NK-92 (cell line): ENCODE results near the gene GDPD5.

Experiments
- DNase-seq: peaks from one replicate; lab custom pipeline; 2025; ENCODE audit not compliant: unreplicated experiment; lab: John Stamatoyannopoulos, UW

GDPD5 gene

DNA sequence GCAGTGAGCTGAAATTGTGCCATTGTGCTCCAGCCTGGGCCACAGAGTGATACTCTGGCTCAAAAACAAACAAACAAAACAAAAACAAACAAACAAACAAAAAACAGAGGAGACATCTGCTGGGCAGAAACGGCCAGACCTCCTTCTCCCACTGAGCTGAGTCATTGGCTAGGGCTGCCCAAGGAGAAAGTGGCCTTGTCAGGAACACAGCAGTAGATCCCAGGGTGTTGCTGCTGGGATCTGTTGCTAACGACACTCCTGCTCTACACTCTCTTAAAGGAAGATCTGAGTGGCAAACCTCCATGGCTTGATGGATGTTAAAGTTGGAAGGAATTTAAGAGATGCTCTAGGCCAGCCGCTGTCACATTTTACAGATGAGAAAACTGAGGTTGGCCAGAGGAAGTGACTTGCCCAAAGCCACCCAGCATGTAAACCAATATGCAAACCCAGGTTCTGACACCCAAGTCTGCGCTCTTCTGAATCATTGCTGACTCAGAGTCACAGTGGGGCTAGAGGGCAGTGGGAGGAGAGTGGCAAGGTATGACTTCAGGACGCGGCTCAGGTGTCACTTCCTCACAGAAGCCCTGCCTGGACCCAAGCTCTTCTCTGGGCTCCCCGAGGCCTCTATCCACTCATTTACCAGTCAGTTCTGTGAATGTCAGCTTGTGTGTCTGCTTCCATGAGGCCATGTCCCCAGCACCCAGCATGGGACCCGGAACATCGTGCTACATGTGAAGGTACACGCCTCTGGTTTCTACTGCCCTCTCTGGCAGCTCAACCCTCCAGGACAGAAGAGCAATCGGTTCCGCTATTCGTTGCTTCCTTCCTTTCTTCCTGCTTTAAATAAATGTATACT is 11.3 kb upstream of the GDPD5 start:
- DNase-seq, result no peak

DNA sequence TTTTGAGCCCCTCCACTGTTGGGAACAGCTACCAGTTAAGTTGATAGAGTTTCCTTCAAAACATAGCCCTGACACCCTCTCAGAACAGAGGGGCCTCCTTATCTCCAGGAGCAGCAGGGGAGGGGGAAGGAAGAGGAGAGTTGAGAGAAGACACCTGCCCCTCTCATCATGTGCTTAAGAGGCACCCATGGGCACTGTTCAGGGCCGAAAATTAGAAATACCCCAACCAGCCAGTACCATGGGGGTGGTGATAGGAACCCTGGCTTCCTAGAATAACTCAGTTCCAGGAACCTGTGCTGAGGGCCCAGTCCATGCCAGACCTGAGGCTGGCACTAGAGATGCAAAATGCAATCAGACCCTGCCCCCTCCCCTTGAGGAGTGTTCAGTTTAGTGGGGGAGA is 9.3 kb upstream of the GDPD5 start:
- DNase-seq, result no peak

DNA sequence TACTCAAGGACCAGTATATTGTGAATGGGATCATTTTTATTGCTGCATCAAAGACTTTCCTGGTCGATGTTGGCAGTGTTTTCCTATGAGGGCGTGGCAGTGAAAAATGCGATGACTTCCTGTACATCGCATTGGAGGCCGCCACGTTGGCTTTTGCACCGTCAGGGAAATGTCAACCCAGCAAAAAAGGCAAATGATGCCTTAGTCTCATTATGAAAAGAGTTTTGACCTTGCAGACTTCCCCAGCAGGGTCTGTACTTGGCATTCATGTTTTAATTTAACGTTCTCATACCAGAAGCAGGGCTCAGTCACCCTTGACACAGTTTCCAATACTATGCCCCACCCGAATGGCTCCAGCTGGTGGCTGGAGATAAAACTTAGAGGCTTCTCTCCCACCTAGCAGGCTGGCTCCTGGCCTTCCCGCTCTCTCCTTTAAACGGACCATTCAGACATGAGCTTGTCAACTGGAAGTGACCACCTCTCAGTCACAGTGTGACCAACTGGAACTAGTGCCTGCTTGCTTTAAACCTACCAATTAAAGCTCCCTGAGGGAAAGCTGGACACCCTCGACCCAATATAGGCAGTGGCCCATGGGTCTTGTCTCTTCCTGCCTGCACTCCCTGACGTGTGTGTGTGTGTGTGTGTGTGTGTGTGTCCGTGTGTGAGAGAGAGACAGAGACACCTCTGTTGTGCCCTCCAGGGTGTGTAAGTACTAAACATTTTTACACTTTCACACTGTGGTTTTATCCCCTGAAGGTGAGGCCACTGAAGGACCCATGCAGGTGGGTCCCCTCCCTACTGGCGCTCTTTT is 8.7 kb upstream of the GDPD5 start:
- DNase-seq, result no peak

DNA sequence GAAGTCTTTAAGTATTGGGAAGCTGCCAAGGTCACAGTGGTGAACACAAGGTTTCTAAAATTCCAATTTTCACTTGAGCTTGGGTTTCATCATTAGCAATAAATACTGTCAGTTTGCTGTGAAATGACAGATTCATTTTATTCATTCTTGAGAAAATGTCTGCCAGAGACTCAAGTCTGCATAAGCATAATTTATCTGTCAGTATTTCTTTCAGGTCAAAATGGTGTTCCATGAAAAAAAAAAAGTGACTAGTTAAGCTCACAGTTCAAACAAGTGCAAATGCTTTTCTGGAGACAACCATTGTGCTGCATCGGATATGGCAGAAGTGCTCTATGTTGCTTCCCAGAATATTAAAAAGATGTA is 8.1 kb upstream of the GDPD5 start:
- DNase-seq, result no peak

DNA sequence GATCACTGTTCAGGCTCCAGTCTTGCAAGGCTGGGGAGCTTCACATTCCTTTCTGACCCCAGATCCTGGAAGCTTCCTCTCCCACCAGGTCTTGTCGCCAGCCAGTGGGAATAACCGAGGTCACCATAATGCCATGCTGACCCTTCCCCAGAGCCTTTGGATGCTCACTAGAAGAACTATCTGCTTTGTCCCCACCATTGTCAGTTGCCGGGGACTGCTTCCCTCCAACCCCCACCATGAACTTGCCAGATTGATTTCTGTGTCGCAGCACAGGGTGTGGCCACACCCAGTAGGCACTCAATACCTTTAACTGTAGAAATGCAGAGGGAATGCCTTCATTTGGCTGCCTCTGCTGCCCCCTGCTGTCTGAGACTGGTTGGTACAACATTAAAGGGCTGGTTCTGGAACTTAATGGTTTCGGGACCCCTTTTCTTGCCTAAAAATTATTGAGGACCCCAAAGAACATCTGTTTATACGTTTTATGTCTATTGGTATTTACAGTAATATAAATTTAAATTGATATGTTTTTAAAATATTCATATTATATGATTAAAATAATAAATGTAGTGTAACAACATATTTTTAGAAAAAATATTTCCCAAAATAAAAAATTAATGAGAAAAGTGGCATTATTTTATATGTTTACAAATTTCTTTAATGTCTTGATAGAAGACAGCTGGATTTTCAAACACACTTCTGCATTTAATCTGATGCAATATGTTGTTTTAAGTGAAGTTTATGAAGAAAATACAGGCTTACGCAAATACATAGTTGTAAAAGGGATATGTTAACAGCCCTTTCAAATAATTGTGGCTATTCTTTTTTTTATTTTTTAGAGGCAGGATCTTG is 6.7 kb upstream of the GDPD5 start:
- DNase-seq, result peak; percentile 12

DNA sequence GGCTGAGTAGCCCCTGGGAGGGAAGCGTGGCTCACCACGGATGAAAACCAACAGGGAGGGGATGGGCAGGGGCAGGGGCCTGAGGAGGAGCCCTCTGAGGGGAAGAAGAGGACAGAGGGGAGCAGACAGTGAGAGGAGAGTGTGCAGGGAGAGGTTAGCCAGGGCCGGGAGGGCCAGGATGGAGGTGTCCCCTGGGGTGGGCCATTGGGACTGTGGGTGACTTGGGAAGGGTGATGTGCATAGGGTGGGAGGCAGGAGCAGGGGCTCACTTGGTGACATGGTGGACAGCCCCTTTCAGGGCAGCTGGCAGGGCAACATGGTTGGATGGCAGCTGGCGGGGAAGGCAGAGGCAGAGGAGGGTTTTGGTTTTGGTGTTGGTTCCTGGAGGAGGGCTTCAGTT is 5.6 kb upstream of the GDPD5 start:
- no peak for DNase-seq

DNA sequence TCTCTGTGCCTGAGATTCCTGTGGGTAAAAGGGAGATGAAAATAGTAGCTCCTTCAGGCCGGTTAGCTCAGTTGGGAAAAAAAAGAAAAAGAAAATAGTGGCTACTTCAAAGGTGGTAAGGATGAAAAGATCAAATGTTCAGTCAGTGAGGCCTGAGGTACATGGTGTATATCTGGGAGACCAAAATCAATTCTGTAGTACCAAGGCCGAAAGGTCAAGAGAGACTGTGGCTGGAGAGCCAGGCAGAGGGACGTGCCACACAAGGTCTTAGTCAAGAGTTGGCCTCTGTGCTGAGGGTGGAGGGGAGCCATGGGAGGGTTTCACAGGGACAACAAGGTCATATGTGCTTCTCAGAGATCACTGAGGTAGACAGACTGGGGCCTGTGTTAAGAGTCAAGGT is 4.8 kb upstream of the GDPD5 start:
- DNase-seq, result no peak

DNA sequence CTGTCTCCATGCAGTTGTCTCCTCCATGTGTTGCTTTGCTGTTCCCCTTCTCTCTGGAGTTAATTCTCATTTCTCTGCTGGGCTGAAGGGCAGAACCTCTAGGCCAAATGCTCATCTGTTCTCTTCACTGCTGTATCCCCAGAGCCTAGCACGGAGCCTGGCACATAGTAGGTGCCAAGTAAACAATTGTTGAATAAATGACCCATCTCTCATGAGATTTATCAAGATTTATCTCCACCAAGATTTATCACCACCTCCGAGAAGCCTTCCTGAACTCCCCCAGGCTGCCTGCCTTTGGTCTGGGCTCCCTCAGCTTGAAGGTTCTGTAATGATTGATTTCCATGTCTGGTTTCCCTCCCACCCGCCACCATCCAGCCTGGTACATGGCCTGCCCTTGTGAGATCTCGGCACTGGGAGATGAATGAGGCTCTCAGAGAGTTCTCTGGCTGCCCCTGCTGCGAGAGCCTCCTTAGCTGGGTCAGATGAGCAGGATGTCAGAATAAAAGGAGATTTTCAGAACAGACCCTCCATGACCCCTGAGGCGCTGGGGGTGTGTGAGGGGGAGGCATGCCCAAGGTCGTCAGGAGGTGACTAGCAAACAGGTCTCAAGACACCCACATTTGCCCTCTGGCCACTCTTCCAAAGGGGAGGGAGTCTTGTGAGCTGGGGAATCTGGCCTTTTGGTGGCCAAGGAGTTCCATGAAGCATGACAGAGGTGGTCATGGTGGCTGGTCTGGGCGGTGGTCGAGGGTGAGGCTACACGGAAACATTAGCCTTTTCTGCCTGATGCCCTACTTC is 2.4 kb upstream of the GDPD5 start:
- DNase-seq, result no peak

DNA sequence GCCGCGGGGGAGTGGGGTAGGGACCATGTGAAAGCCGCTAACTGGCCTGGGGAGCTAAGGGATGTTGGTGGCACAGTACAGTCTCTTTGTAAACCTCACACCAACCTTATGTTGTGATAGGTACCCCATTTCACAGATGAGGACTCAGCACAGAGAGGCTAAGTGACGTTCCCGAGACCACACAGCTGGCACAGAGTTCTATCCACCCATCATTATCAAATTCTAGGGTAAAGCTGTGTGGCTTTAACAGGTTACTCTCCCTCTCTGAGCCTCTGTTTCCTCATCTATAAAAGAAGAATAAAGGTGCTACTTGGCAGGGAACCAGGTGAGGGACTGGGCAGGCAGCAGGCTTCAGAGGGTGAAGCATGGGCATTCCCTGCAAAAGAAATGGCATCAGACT is 1.4 kb upstream of the GDPD5 start:
- DNase-seq, result no peak

DNA sequence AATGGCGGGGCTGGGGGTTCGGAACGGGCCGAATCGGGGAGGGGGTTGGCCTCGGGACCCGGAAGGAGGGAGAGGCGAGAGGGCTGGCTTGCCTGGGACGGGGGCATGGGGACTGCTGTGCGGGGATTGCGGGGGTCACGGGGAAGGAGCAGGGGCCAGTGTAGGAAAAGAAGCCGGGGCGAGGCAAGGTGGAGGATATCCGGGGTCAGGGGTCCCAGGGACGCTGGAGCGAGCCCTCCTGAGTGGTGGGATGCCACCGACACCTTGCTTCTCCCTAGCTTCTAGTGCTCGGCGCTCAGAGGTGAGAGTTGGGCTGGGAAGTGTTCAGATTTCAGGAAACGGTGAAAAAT is 426 bp upstream of the GDPD5 start:
- no peak for DNase-seq

DNA sequence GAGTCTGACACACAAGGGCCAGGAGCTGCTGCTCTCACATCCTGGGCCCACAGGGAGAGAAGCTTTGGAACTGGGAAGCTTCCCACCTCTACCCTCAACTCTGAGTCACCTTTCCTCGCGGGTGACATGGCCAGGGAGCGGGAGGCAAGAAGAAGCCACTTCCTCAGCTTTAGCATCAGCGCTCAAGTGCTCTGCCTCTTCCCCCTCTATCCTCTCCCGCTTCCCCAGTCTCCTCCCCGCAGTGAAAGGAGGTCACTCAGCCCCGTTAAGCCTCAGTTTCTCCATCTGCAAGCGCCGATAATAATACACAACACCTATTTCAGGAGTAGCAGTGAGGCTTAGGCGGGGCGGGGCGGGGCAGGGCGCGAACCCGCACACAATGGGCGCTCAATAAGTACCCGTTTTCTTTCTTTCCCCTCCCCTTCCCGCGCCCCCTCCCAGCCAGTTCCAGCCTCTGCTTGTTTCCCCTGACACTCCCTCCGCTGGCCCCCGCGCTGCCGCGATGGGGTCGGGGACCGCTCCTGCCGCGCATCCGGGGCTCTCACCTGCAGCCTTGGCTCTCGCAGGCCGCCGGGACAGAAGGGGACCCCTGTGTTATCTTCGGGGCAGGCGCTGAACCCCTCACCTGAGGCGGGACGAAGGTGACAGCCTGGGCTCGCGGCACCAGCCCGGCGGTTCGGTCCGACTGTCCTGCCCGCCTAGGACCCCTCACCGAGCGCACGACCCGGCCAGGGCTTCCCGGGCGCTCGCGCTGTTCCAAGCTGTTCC is 892 bp downstream of the GDPD5 start:
- DNase-seq, result no peak

DNA sequence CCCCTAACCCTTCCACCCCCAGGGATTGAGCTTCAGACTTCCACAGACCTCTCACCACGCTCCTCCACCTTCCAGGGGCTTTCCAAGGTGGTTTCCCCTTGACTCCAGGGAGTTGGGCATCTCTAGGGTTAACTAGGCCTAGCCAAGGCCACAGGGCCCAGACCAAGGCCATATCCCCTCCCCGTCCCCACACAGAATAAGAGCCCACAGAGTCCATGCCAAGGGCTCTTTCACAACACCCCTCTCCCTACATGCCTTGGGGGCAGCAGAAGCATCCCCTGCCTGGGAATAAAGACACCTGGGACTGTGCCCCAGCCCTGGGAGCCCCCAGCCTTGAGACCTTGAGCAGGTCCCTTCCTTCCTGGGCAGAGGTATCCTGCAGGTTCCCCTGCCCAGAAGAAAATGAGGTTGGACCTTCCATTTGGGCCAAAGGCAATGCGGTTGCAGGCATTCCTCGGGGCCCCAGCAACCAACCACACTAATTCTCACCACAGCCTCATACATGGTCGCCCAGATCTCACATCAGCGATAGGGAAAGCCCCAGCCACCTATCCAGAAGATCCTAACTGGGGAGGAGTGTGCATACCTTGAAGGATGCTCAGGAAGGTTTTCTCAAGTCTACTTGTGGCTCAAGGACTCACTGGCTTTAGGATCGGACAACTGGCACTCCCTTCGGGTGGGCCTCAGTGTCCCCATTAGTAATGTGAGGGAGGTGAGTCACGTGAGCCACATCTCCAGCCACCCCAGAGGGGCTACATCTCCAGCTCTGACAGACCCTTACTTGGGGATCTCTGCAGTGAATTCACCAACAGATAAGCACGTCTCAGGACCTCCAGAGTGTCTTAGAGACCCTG is 1.7 kb downstream of the GDPD5 start:
- no peak for DNase-seq

DNA sequence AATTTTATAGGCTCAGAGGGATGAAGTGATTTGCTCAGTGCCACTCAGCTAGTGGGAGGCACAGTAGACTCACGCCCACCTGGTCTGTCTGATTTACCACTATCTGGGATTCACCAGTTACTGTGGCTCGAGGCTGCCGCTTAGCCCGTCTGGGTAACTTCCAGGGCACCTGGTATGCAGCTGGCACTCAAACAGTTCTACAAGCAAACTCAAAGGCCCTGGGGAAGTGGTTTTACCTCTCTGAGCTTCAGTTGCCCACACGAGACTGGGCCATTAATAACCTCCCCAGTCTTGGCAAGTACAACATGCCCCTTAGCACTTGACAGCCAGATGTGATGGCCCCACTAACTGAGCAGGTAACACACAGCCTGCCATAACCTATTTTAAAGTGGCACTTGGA is 2.6 kb downstream of the GDPD5 start:
- no peak for DNase-seq

DNA sequence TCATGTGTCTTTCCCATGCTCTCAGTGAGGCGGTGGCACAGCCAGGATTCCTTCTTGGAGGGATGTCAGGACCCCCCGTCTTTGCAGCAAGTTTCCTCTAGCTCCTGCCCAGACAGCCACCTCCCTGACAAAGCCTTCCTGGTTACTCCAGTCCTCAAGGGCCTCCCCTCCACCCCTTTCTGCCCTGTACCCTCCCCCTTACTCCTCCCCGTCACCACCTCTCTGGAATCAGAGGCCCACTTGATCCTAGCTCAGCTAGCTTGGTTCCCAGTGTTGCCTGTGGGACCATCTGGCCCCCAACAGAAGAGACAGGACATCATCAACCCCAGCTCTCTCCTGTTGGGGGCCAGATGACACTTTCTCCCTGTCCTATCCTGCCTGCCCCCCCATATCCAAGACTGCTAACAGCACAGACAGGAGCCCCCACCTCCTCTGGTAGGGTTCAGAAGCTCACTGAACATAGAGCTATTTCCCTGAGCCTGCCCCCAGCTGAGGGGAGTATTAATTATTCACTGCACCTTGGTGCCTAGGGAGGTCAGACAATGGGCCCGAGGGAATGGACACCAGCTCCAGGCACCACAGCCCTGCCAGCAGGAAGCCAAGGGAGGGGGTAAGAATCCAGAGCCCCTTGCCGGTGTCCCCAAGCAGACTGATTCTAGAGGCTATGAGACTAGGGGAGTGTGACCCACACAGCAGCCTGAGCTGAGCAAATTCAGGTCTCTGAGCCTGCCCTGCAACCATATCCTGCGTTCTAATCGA is 3.3 kb downstream of the GDPD5 start:
- DNase-seq, result no peak

DNA sequence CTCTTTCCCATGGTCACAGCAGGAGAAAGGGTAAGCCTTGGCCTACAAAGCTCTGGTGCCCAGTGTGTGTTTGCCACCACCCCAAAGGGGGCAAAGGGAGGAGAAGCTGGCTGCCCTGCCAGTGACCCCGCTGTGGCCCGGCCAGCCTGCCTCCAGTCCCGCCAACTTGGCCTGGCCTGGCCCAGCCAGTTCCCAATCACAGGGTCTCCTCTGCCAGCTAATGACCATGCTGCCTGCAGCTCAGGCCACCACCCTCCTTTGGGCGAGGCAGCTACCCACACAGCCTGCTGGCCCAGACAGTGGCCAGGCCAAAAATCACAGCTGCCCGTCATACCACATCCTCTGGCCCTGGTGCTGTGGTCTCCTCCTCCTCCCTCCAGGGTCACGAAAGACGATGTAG is 5.1 kb downstream of the GDPD5 start:
- DNase-seq, result no peak

DNA sequence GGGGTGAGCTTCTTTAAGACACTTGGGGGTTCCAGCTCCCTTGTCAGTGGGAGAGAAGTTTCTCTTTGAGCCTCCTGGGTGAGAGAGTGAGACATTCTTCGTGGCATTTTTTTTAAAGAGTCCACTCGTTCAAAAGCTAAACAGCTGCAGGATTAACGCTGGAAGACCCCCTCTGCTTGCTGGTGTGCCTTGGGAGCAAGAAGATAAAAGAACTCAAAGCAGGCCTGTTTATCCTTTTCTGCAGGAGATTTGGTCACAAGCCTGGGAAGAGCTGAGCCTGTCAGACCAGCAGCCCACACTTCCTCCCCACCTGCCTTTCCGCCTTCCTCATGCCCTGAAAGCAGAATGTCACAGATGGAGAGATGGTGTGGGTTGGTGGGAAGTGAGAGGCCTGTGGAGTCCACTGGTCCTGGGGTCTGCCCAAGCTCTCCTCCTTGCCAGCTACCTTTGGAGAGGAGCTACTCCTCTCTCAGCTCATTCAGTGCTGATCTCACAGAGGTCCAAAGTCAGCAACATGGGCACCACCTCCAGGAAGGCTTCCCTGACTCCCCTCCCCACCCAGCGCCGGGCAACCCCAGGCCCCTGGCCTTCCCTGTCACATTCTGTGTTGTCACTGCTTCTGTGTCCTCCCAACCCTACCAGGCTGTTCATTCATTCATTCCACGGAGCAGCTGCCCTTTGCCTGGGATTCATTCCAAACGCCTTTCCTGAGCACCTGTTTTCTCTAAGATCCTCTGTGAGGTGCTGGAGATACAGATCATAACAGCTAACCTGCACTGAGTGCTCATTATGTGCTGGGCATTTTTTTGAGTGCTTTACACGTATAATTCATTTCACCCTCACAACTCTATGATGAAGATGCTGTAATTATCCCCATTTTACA is 6.7 kb downstream of the GDPD5 start:
- DNase-seq, result no peak

DNA sequence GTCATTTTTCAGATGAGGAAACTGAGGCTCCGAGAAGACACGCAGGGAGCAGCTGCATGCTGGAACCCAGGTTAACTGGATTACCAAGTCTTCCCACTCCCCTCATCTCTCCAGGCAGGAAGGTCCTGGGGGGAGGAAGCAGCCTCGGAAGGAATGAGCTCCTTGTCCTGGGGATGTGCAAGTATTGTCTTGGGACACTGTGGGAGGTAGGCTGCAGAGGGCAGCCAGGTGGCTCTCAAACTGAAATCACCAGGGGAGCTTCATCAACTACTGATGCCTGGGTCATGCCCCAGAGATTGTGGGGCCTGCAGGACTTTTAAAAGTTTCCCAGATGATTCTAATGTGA is 7.6 kb downstream of the GDPD5 start:
- no peak for DNase-seq

DNA sequence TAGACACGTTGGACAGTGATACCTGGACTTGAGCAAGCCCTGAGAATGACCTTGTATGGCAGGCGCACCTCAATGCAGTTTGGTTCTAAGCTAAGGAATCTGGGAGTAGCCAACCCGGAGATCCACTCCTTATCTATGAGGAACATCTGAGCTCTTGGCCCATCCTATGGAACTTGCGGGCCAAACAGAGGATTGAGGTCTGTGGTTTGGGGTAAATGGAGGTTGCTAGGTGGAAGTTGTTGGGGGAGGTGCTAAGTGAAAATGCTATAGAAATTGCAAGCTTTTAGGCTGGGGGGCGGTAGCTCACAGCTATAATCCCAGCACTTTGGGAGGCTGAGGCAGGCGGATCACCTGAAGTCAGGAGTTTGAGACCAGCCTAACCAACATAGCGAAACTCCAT is 8.9 kb downstream of the GDPD5 start:
- DNase-seq, result no peak
